GM12872 (cell line): ENCODE measurements around the gene TYW5.

ENCODE experiments used
- CTCF ChIP-seq: IDR thresholded peaks from 3 replicates; pipeline ENCODE4 v1.5.1; 2011; ENCODE audit warnings: low read depth, mild to moderate bottlenecking, low read length, moderate library complexity; ENCODE audit not compliant: insufficient read depth

TYW5 gene

GRCh38 chr2:199932312-199932855, 22.9 kb downstream of the TYW5 start:
- TF ChIP-seq CTCF: no peak

- no peak for TF ChIP-seq CTCF
These were observed 26.0 kb downstream of the TYW5 start for GRCh38 chr2:199929262-199929661.

GRCh38 chr2:199928626-199929025, 26.7 kb downstream of the TYW5 start:
- no peak for TF ChIP-seq CTCF

GRCh38 chr2:199928226-199928625, 27.1 kb downstream of the TYW5 start:
- no peak for TF ChIP-seq CTCF

- TF ChIP-seq CTCF: no peak
These were observed 28.5 kb downstream of the TYW5 start for GRCh38 chr2:199926806-199927205.

- no peak for TF ChIP-seq CTCF
These were observed 31.4 kb downstream of the TYW5 start for GRCh38 chr2:199923924-199924323.

GRCh38 chr2:199922856-199923255, 32.4 kb downstream of the TYW5 start:
- TF ChIP-seq CTCF: no peak

- TF ChIP-seq CTCF: no peak
These were observed 38.3 kb downstream of the TYW5 start for GRCh38 chr2:199916980-199917379.
